Breast epithelium (tissue), 4 donors: ENCODE data around the gene HADHB. TPM values are rescaled to one million over a fixed set of nuclear protein-coding genes. Genes with fewer than 3 reads are reported as not detected.

Experiments used
- DNase-seq, 2 donors: peaks; one replicate each; pipeline ENCODE4 v3.0.0-alpha.2; 2019; ENCODE audit warnings: low spot score in 2 of 2
- H3K27ac ChIP-seq, 2 donors: fragments of 200-600 bp; sonication (generic) in 1 of 2; one replicate each; pipeline ENCODE4 v1.5.1; 2016 to 2019; ENCODE audit warnings: mild to moderate bottlenecking in 1 of 2
- H3K27me3 ChIP-seq, 2 donors: fragments of 200-600 bp; sonication (generic) in 1 of 2; one replicate each; pipeline versions ENCODE4 v1.5.1 to v1.6.0; 2017 to 2019; ENCODE audit warnings: control low read depth in 1 of 2, mild to moderate bottlenecking in 1 of 2
- H3K36me3 ChIP-seq: fragments of 200-600 bp; one replicate; pipeline ENCODE4 v1.5.1; 2019
- H3K4me1 ChIP-seq, 2 donors: fragments of 200-600 bp; sonication (generic); one replicate each; pipeline ENCODE4 v1.5.1; 2016 to 2019; ENCODE audit warnings: control low read depth in 1 of 2
- H3K4me3 ChIP-seq, 3 donors: fragments of 200-600 bp; sonication (generic); 1 replicate in 2 of 3; 2 replicates in 1 of 3; pipeline ENCODE4 v1.5.1; 2016 to 2019; ENCODE audit warnings: mild to moderate bottlenecking in 3 of 3, moderate library complexity in 2 of 3
- H3K9me3 ChIP-seq, 2 donors: fragments of 200-600 bp; sonication (generic) in 1 of 2; one replicate each; pipeline ENCODE4 v1.5.1; 2016 to 2019; ENCODE audit warnings: control low read depth in 1 of 2
- CTCF ChIP-seq, 3 donors: fragments of 450-650 bp; IDR thresholded peaks; one replicate each; pipeline ENCODE4 v1.5.1; 2016 to 2017; ENCODE audit warnings: antibody characterized with exemption in 3 of 3, mild to moderate bottlenecking in 3 of 3, moderate library complexity in 3 of 3
- POLR2A ChIP-seq: fragments of 450-650 bp; IDR thresholded peaks from one replicate; pipeline ENCODE4 v1.6.1; 2016; ENCODE audit warnings: antibody characterized with exemption, mild to moderate bottlenecking, moderate library complexity
- POLR2AphosphoS5 ChIP-seq, 3 donors: sonication (generic); formaldehyde crosslinking; IDR thresholded peaks; one replicate each; pipeline ENCODE4 v1.6.1; 2017; ENCODE audit warnings: antibody characterized with exemption in 3 of 3
- intact Hi-C: fragments of 100-400 bp; cut with DNase I; formaldehyde crosslinking; loops from one replicate; pipeline ENCODE4 v1.15.1; 2023; ENCODE audit warnings: low total_unique reads
- total RNA-seq, 3 donors: library from RNA; depleted of rRNA; stranded (reverse); fragments of >200 nt; gene quantifications; one replicate each; pipeline ENCODE4 v1.1.0, GENCODE V29; 2016

Gene HADHB
- total RNA-seq, 3 donors from 2014 or later = 139 to 157 (median 147) TPM

- H3K4me1 ChIP-seq = no peaks in the 10 kb centered on the region
- H3K36me3 ChIP-seq = no peaks in the 10 kb centered on the region
- DNase-seq = no peak
- H3K27me3 ChIP-seq = no peaks in the 10 kb centered on the region
- no peak overlapping the region for H3K4me3 ChIP-seq
- H3K9me3 ChIP-seq = no peaks in the 10 kb centered on the region
- intact Hi-C loops = no loop called here
- no peak overlapping the region for H3K27ac ChIP-seq
- TF ChIP-seq POLR2AphosphoS5 (IDR thresholded peaks at IDR 0.05) (no peak), CTCF (IDR thresholded peaks at IDR 0.05) (no peak), POLR2A (no peak)
Measured at GRCh38 chr2:26202981-26203490, 41.7 kb upstream of the HADHB start.

- intact Hi-C loops = no loop called here
Measured at GRCh38 chr2:26203906-26204305, 40.8 kb upstream of the HADHB start.

GRCh38 chr2:26212011-26212410 is 32.7 kb upstream of the HADHB start:
- no peak for DNase-seq
- Histone ChIP-seq H3K4me3 (no peak overlapping the region), H3K36me3 (no peaks in the 10 kb centered on the region), H3K27me3 (no peaks in the 10 kb centered on the region), H3K27ac (no peak overlapping the region), H3K4me1 (no peaks in the 10 kb centered on the region), H3K9me3 (no peaks in the 10 kb centered on the region)
- no peak for TF ChIP-seq POLR2A
- TF ChIP-seq POLR2AphosphoS5 (IDR thresholded peaks at IDR 0.05) = no peak
- TF ChIP-seq CTCF (IDR thresholded peaks at IDR 0.05) = no peak
- intact Hi-C loops = no loop called here

More at GRCh38 chr2:26203906-26204305, 40.8 kb upstream of the HADHB start:
- no peaks in the 10 kb centered on the region for H3K4me1 ChIP-seq
- no peaks in the 10 kb centered on the region for H3K36me3 ChIP-seq
- DNase-seq = no peak
- H3K9me3 ChIP-seq = no peaks in the 10 kb centered on the region
- no peak overlapping the region for H3K27ac ChIP-seq
- H3K27me3 ChIP-seq = no peaks in the 10 kb centered on the region
- no peak for TF ChIP-seq CTCF (IDR thresholded peaks at IDR 0.05)
- no peak for TF ChIP-seq POLR2A
- no peak for TF ChIP-seq POLR2AphosphoS5 (IDR thresholded peaks at IDR 0.05)
- H3K4me3 ChIP-seq = no peak overlapping the region

- Histone ChIP-seq H3K4me3 (no peak overlapping the region), H3K4me1 (no peaks in the 10 kb centered on the region), H3K27ac (no peak overlapping the region), H3K9me3 (no peaks in the 10 kb centered on the region), H3K36me3 (no peaks in the 10 kb centered on the region), H3K27me3 (no peaks in the 10 kb centered on the region)
- intact Hi-C loops = no loop called here
- no peak for DNase-seq
- TF ChIP-seq POLR2A = no peak
- TF ChIP-seq POLR2AphosphoS5 (IDR thresholded peaks at IDR 0.05) = no peak
- no peak for TF ChIP-seq CTCF (IDR thresholded peaks at IDR 0.05)
Measured at GRCh38 chr2:26214759-26215158, 30.0 kb upstream of the HADHB start.

GRCh38 chr2:26215833-26216232 is 28.9 kb upstream of the HADHB start:
- DNase-seq = no peak
- intact Hi-C loops = no loop called here
- no peaks in the 10 kb centered on the region for H3K36me3 ChIP-seq
- H3K9me3 ChIP-seq = no peaks in the 10 kb centered on the region
- no peaks in the 10 kb centered on the region for H3K27me3 ChIP-seq
- no peak overlapping the region for H3K4me3 ChIP-seq
- H3K4me1 ChIP-seq = no peaks in the 10 kb centered on the region
- TF ChIP-seq CTCF (IDR thresholded peaks at IDR 0.05) (no peak), POLR2A (no peak), POLR2AphosphoS5 (IDR thresholded peaks at IDR 0.05) (no peak)
- no peak overlapping the region for H3K27ac ChIP-seq
